Activated naive CD4-positive, alpha-beta T cell treated with anti-CD3 and anti-CD28 coated beads for 36 hours (primary cell): Measurements from ENCODE around the gene PARD6B. TPM values are rescaled to one million over a fixed set of nuclear protein-coding genes. Genes with fewer than 3 reads are reported as not detected.

Experiments
- CTCF ChIA-PET: fragments of 350-600 bp; sonication (Branson Sonifier 250); formaldehyde crosslinking; loops from one replicate; lab custom pipeline; 2021; ENCODE audit warnings: antibody characterized with exemption; lab: Charles Lee
- DNase-seq: peaks from one replicate; pipeline ENCODE4 v3.0.0-alpha.2; 2020
- H3K27ac Mint-ChIP-seq: one replicate; pipeline ENCODE4 v1.8.0; 2021; ENCODE audit warnings: mild to moderate bottlenecking, mixed read lengths
- H3K27me3 Mint-ChIP-seq: one replicate; pipeline ENCODE4 v1.8.0; 2021; ENCODE audit warnings: low read depth, mixed read lengths
- H3K36me3 Mint-ChIP-seq: one replicate; pipeline ENCODE4 v1.8.0; 2021; ENCODE audit warnings: low read depth, mixed read lengths
- H3K4me1 Mint-ChIP-seq: one replicate; pipeline ENCODE4 v1.8.0; 2021; ENCODE audit warnings: low read depth, mixed read lengths
- H3K4me3 Mint-ChIP-seq: one replicate; pipeline ENCODE4 v1.8.0; 2021; ENCODE audit warnings: mild to moderate bottlenecking, moderate library complexity, mixed read lengths
- H3K9me3 Mint-ChIP-seq: one replicate; pipeline ENCODE4 v1.8.0; 2021; ENCODE audit warnings: mixed read lengths
- intact Hi-C: fragments of 100-400 bp; cut with micrococcal nuclease; formaldehyde crosslinking; loops from one replicate; pipeline ENCODE4 v1.15.1; 2023
- total RNA-seq, 2 experiments: library from RNA; stranded (reverse); gene quantifications; one replicate each; pipeline ENCODE4 v1.2.3, GENCODE V29; 2021

Gene PARD6B
- total RNA-seq, 2 experiments from 2014 or later: 3.3 to 3.9 TPM

GRCh38 chr20:50744143-50744792 lies 12.9 kb downstream of the PARD6B start:
- intact Hi-C loops: loop anchor here (1.0 kb wide), 1 partner anchor 13 kb away; the partner anchor contains the start of gene PARD6B
- Mint-ChIP-seq H3K9me3 (no peaks in the 10 kb centered on the region), H3K27ac (no peak overlapping the region), H3K27me3 (no peaks in the 10 kb centered on the region), H3K4me3 (no peak overlapping the region), H3K4me1 (peaks cover 48% of the 10 kb centered on the region), H3K36me3 (peaks cover 7% of the 10 kb centered on the region)
- peak; percentile 44 for DNase-seq
- CTCF ChIA-PET: interaction anchor here (0.6 kb wide), 1 partner anchor 259 kb away, joined by 6 read pairs; no protein-coding TSS in a partner anchor

GRCh38 chr20:50745634-50746137 lies 14.3 kb downstream of the PARD6B start:
- Mint-ChIP-seq H3K27me3 (no peaks in the 10 kb centered on the region), H3K36me3 (peaks cover 3% of the 10 kb centered on the region), H3K27ac (peak overlapping the region; percentile 43), H3K9me3 (no peaks in the 10 kb centered on the region), H3K4me1 (peaks cover 42% of the 10 kb centered on the region), H3K4me3 (no peak overlapping the region)
- intact Hi-C loops: loop anchor here (5.0 kb wide), 1 partner anchor 553 kb away; the partner anchor contains the start of gene CEBPB
- CTCF ChIA-PET: interaction anchor here (0.6 to 1.5 kb wide), 3 partner anchors 21 to 130 kb away, joined by 4 to 13 read pairs (median 4); no protein-coding TSS in a partner anchor
- no peak for DNase-seq

DNA sequence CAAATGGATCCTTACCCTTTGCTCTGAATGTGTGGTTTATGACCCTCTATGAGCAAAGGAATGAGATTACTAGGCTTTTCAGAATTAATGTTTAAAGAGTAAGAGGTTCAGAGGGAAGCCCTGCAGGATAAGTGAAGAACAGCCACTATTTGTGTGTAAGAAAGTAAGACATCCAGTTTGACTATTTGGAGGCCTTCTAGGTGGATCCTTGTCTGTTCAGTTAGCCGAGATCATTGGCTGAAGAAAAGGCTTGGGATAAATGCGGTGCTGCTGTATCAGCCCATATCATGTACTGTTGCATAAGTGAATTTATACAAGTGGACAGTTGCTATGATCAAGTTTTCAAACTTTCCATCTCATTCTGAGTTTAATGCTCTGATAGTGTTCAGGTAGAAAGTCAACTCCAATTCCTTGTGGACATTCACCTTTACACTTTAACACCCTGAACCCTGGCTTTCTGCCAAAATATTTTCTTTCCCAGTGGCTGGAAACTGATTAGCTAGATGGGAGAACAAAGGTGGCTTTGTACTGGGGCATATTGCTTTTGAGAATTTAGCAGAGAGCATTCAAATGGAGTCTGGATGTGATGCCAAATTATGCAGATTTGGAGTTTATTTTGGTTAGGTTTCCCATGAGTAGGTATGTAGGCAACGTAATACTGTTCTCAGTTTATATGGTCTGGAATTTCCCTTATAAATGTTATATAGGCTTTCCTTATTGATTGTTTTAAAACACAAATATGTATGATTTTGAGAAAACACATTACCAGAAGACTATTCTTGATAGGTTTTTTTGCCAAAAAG lies 15.0 kb downstream of the PARD6B start:
- DNase-seq: no peak
- Mint-ChIP-seq H3K27me3 (no peaks in the 10 kb centered on the region), H3K4me1 (peaks cover 37% of the 10 kb centered on the region), H3K27ac (peak overlapping the region; percentile 43), H3K36me3 (peaks cover 1% of the 10 kb centered on the region), H3K9me3 (no peaks in the 10 kb centered on the region), H3K4me3 (no peak overlapping the region)
- intact Hi-C loops: loop anchor here (5.0 kb wide), 1 partner anchor 554 kb away; the partner anchor contains the start of gene CEBPB
- CTCF ChIA-PET: interaction anchor here (0.6 to 1.5 kb wide), 4 partner anchors 22 to 253 kb away, joined by 4 to 13 read pairs (median 5); no protein-coding TSS in a partner anchor

DNA sequence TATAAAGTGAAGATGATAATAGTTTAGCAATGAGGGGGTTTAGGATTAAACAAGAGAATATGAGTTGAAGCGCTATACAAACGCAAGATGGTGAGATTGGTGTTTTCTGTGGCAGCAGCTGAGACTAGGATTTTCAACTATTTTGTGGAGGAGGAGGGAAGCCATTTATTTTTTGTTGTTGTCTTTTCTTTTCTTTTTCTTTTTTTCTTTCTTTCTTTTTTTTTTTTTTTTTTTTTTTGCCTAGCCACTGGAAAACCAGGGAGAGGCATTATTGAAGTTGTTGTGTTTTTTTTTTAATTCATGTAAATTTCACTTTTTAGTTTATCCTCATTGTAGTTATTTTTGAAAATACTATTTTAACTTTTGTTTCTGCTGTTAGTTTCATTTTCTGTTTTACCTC lies 15.9 kb downstream of the PARD6B start:
- H3K4me1 Mint-ChIP-seq: peaks cover 36% of the 10 kb centered on the region
- peaks cover 1% of the 10 kb centered on the region for H3K36me3 Mint-ChIP-seq
- peak overlapping the region; percentile 41 for H3K4me3 Mint-ChIP-seq
- CTCF ChIA-PET: interaction anchor here (1.0 to 3.4 kb wide), 4 partner anchors 15 to 254 kb away, joined by 3 to 13 read pairs (median 4); partner anchors contain the start of genes BCAS4 and PARD6B
- H3K9me3 Mint-ChIP-seq: no peaks in the 10 kb centered on the region
- H3K27ac Mint-ChIP-seq: peak overlapping the region; percentile 74
- no peaks in the 10 kb centered on the region for H3K27me3 Mint-ChIP-seq
- intact Hi-C loops: loop anchor here (5.0 kb wide), 1 partner anchor 555 kb away; the partner anchor contains the start of gene CEBPB
- DNase-seq: no peak

- Mint-ChIP-seq H3K27ac (no peak overlapping the region), H3K27me3 (no peaks in the 10 kb centered on the region), H3K4me3 (no peak overlapping the region), H3K4me1 (peaks cover 26% of the 10 kb centered on the region), H3K9me3 (no peaks in the 10 kb centered on the region), H3K36me3 (peaks cover 1% of the 10 kb centered on the region)
- CTCF ChIA-PET: interaction anchor here (0.6 to 3.4 kb wide), 24 partner anchors 9 to 612 kb away, joined by 3 to 21 read pairs (median 6); partner anchors contain the start of gene PARD6B
- intact Hi-C loops: no loop called here
- no peak for DNase-seq
Measured at GRCh38 chr20:50750145-50750671, 18.8 kb downstream of the PARD6B start.

DNA sequence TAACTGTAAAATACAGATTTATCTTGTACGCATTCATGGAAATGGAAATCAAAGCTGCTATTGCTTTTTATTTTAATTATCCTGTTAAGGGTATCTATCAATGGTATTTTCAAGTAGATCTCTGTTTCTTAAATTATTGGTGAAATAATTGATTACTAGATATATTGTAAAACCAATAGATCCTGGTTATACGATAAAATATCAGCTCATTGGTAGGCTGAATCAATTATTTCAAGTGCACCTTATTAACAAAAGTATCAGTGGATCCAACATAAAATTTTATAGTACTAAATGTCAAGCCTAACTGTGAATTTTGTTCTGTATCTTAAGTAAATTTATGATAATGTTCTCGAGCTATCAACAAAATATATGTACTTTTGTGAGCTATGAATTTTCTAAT lies 21.8 kb downstream of the PARD6B start:
- H3K27me3 Mint-ChIP-seq: no peaks in the 10 kb centered on the region
- H3K36me3 Mint-ChIP-seq: no peaks in the 10 kb centered on the region
- intact Hi-C loops: no loop called here
- no peak for DNase-seq
- no peak overlapping the region for H3K4me3 Mint-ChIP-seq
- no peaks in the 10 kb centered on the region for H3K9me3 Mint-ChIP-seq
- CTCF ChIA-PET: interaction anchor here (0.6 kb wide), 1 partner anchor 22 kb away, joined by 3 read pairs; the partner anchor contains the start of gene PARD6B
- no peaks in the 10 kb centered on the region for H3K4me1 Mint-ChIP-seq
- H3K27ac Mint-ChIP-seq: no peak overlapping the region

GRCh38 chr20:50754420-50754819 lies 23.0 kb downstream of the PARD6B start:
- H3K27ac Mint-ChIP-seq: no peak overlapping the region
- intact Hi-C loops: no loop called here
- no peaks in the 10 kb centered on the region for H3K27me3 Mint-ChIP-seq
- H3K4me3 Mint-ChIP-seq: no peak overlapping the region
- no peak for DNase-seq
- no peaks in the 10 kb centered on the region for H3K9me3 Mint-ChIP-seq
- H3K36me3 Mint-ChIP-seq: no peaks in the 10 kb centered on the region
- H3K4me1 Mint-ChIP-seq: no peaks in the 10 kb centered on the region
- CTCF ChIA-PET: interaction anchor here (0.6 to 0.7 kb wide), 3 partner anchors 60 to 1340 kb away, joined by 3 to 6 read pairs (median 3); no protein-coding TSS in a partner anchor

DNA sequence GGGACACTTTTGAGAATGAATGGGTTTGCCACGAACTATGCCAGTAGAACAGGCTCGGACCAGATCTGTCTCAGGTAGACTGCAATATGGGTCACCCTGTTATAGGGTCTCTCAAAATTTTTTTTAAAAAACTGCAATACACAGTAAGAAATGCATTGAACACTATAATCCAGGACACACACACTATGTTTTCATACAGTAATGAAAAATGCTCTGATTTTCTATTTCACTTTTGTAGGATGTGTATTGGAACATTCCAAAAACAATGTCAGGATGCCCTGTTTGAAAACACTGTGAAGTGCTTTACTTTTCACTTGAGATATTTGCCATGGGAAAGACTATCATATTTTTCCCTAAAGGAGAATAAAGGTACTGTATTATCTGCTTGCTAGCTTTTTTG lies 25.1 kb downstream of the PARD6B start:
- Mint-ChIP-seq H3K27me3 (no peaks in the 10 kb centered on the region), H3K4me3 (no peak overlapping the region), H3K36me3 (no peaks in the 10 kb centered on the region), H3K9me3 (no peaks in the 10 kb centered on the region), H3K4me1 (no peaks in the 10 kb centered on the region), H3K27ac (no peak overlapping the region)
- intact Hi-C loops: no loop called here
- CTCF ChIA-PET: no interaction called here
- no peak for DNase-seq

GRCh38 chr20:50758469-50758868 lies 27.1 kb downstream of the PARD6B start:
- intact Hi-C loops: no loop called here
- CTCF ChIA-PET: interaction anchor here (0.7 to 1.2 kb wide), 2 partner anchors 9 to 35 kb away, joined by 3 to 6 read pairs; no protein-coding TSS in a partner anchor
- no peak overlapping the region for H3K27ac Mint-ChIP-seq
- H3K4me1 Mint-ChIP-seq: no peaks in the 10 kb centered on the region
- H3K9me3 Mint-ChIP-seq: no peaks in the 10 kb centered on the region
- H3K36me3 Mint-ChIP-seq: no peaks in the 10 kb centered on the region
- DNase-seq: no peak
- no peak overlapping the region for H3K4me3 Mint-ChIP-seq
- H3K27me3 Mint-ChIP-seq: no peaks in the 10 kb centered on the region

DNA sequence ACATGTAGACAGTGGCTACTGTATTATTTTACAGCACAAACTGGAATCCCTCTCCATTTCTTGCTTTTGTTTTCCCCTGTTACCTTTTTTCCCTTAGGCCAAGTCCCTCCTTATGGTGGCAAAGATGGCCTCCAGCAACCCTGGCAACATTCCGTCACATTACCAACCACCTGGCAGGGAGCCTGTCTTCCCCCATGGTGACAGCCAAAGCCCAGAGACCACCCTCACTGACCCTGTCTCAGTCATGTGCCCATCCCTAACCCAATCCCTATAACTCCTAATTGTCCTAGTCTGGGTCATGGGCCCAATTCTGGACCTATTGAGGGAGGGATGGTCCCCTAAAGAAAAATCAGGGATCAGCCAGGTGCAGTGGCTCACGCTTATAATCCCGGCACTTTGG lies 27.6 kb downstream of the PARD6B start:
- Mint-ChIP-seq H3K4me1 (no peaks in the 10 kb centered on the region), H3K27me3 (no peaks in the 10 kb centered on the region), H3K9me3 (no peaks in the 10 kb centered on the region), H3K36me3 (no peaks in the 10 kb centered on the region), H3K4me3 (no peak overlapping the region), H3K27ac (no peak overlapping the region)
- CTCF ChIA-PET: interaction anchor here (1.5 kb wide), 1 partner anchor 123 kb away, joined by 3 read pairs; no protein-coding TSS in a partner anchor
- DNase-seq: no peak
- intact Hi-C loops: no loop called here

DNA sequence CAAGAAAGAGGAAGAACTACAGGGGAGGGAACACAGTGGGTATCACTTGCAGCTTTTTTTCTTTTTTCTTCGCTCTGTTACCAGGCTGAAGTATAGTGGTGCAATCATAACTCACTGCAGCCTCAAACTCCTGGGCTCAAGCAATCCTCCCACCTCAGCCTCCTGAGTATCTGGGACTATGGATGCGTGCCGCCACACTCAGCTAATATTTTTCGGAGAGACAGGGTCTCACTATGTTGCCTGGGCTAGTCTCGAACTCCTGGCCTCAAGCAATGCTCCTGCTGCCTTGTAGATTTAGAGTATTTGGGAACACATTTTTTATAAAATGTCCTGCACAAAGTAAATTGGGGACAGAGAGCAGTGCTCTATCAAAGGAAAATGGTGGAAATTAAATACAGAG lies 28.3 kb downstream of the PARD6B start:
- CTCF ChIA-PET: interaction anchor here (0.6 to 1.5 kb wide), 3 partner anchors 10 to 1429 kb away, joined by 3 read pairs; no protein-coding TSS in a partner anchor
- no peak overlapping the region for H3K4me3 Mint-ChIP-seq
- no peaks in the 10 kb centered on the region for H3K4me1 Mint-ChIP-seq
- no peak overlapping the region for H3K27ac Mint-ChIP-seq
- no peaks in the 10 kb centered on the region for H3K9me3 Mint-ChIP-seq
- H3K36me3 Mint-ChIP-seq: no peaks in the 10 kb centered on the region
- intact Hi-C loops: no loop called here
- no peaks in the 10 kb centered on the region for H3K27me3 Mint-ChIP-seq
- no peak for DNase-seq
